NCI-H2196 treated with DMSO at 0.1 percent for 48 hours (cell line): ENCODE data around the gene NAV2.
"Not testable (repeated sequence)": the region's sequence is repeated elsewhere in the genome, so short reads cannot be mapped to it uniquely, and the experiment has no call there.

Experiments
- DNase-seq: peaks from one replicate; lab custom pipeline; 2025; ENCODE audit not compliant: unreplicated experiment; lab: John Stamatoyannopoulos, UW

Gene NAV2

GRCh38 chr11:20066013-20066782 lies 353.6 kb downstream of the NAV2 start:
- peak; percentile 37 for DNase-seq

GRCh38 chr11:20066783-20067156 lies 354.1 kb downstream of the NAV2 start:
- DNase-seq = no peak

GRCh38 chr11:20067665-20068064 lies 355.0 kb downstream of the NAV2 start:
- no peak for DNase-seq

- DNase-seq = no peak
Measured at GRCh38 chr11:20068691-20069090, 356.1 kb downstream of the NAV2 start.

GRCh38 chr11:20070459-20070858 lies 357.8 kb downstream of the NAV2 start:
- DNase-seq = peak; percentile 66

GRCh38 chr11:20075627-20076026 lies 363.0 kb downstream of the NAV2 start:
- no peak for DNase-seq

- DNase-seq = no peak
Measured at GRCh38 chr11:20078846-20079245, 366.2 kb downstream of the NAV2 start.

GRCh38 chr11:20080032-20080685 lies 367.5 kb downstream of the NAV2 start:
- no peak for DNase-seq

- DNase-seq = no peak
Measured at GRCh38 chr11:20081336-20081735, 368.7 kb downstream of the NAV2 start.

- not testable (repeated sequence) for DNase-seq
Measured at GRCh38 chr11:20083877-20084276, 371.2 kb downstream of the NAV2 start.

GRCh38 chr11:20084921-20085814 lies 372.5 kb downstream of the NAV2 start:
- DNase-seq = no peak

- DNase-seq = no peak
Measured at GRCh38 chr11:20085918-20086317, 373.3 kb downstream of the NAV2 start.

- DNase-seq = no peak
Measured at GRCh38 chr11:20087118-20087521, 374.5 kb downstream of the NAV2 start.

GRCh38 chr11:20088397-20089225 lies 376.0 kb downstream of the NAV2 start:
- DNase-seq = no peak

GRCh38 chr11:20089367-20089766 lies 376.7 kb downstream of the NAV2 start:
- DNase-seq = no peak

- DNase-seq = peak; percentile 34
Measured at GRCh38 chr11:20089796-20090653, 377.4 kb downstream of the NAV2 start.

GRCh38 chr11:20090654-20091374 lies 378.2 kb downstream of the NAV2 start:
- no peak for DNase-seq

- no peak for DNase-seq
Measured at GRCh38 chr11:20093775-20094174, 381.1 kb downstream of the NAV2 start.

- DNase-seq = no peak
Measured at GRCh38 chr11:20095189-20095588, 382.6 kb downstream of the NAV2 start.
